HepG2 (cell line): ENCODE data around the gene ANKRD11. TPM values are rescaled to one million over a fixed set of nuclear protein-coding genes. Genes with fewer than 3 reads are reported as not detected.

Experiments
- ARID4A ChIP-seq: sonication (generic); formaldehyde crosslinking; IDR thresholded peaks from 2 replicates; pipeline ENCODE4 v1.5.0; 2020; ENCODE audit warnings: mild to moderate bottlenecking, missing genetic modification reagents, borderline replicate concordance
- CENPT ChIP-seq: sonication (generic); formaldehyde crosslinking; IDR thresholded peaks from 2 replicates; pipeline ENCODE4 v1.8.0; 2022; ENCODE audit warnings: low read depth, mild to moderate bottlenecking, moderate library complexity, missing genetic modification reagents
- FIP1L1 ChIP-seq: fragments of 200-400 bp; formaldehyde crosslinking; IDR thresholded peaks from 2 replicates; pipeline ENCODE4 v1.6.1; 2018; ENCODE audit warnings: low read depth, mild to moderate bottlenecking, low read length, moderate library complexity, borderline replicate concordance; ENCODE audit not compliant: insufficient read depth
- HNRNPK ChIP-seq: fragments of 200-400 bp; formaldehyde crosslinking; IDR thresholded peaks from 2 replicates; pipeline ENCODE4 v1.6.1; 2018; ENCODE audit warnings: low read length, low read depth, moderate library complexity, mild to moderate bottlenecking; ENCODE audit not compliant: poor library complexity, severe bottlenecking
- HNRNPLL ChIP-seq: fragments of 200-400 bp; formaldehyde crosslinking; IDR thresholded peaks from 2 replicates; pipeline ENCODE4 v1.6.1; 2017; ENCODE audit warnings: mild to moderate bottlenecking, low read depth, low read length; ENCODE audit not compliant: poor library complexity, severe bottlenecking
- MAF1 ChIP-seq: sonication (generic); formaldehyde crosslinking; IDR thresholded peaks from 2 replicates; pipeline ENCODE4 v1.5.0; 2020; ENCODE audit warnings: missing genetic modification reagents, borderline replicate concordance
- MAZ ChIP-seq, 2 experiments: sonication (generic) in 1 of 2; formaldehyde crosslinking in 1 of 2; IDR thresholded peaks; 2 replicates each; pipeline versions ENCODE4 v1.5.0 to v1.6.1; 2012 to 2020; ENCODE audit warnings: low read depth in 2 of 2, mild to moderate bottlenecking in 2 of 2, borderline replicate concordance in 1 of 2, improper control_type of control experiment in 1 of 2, low read length in 1 of 2, missing genetic modification reagents in 1 of 2, moderate library complexity in 1 of 2
- MTF2 ChIP-seq: sonication (generic); formaldehyde crosslinking; IDR thresholded peaks from 2 replicates; pipeline ENCODE4 v1.5.0; 2020; ENCODE audit warnings: missing genetic modification reagents, borderline replicate concordance
- NFKBIZ ChIP-seq: IDR thresholded peaks from 2 replicates; pipeline ENCODE4 v1.6.1; 2018; ENCODE audit warnings: missing genetic modification reagents, missing compliant biosample characterization
- PCBP2 ChIP-seq: fragments of 200-400 bp; formaldehyde crosslinking; optimal IDR thresholded peaks from 2 replicates; pipeline ENCODE3; 2018; ENCODE audit warnings: low read length, low read depth; ENCODE audit not compliant: poor library complexity, severe bottlenecking
- RARG ChIP-seq: sonication (generic); formaldehyde crosslinking; IDR thresholded peaks from 2 replicates; pipeline ENCODE4 v1.4.0; 2020; ENCODE audit warnings: low read depth, mild to moderate bottlenecking, missing genetic modification reagents
- ZFY ChIP-seq: sonication (generic); formaldehyde crosslinking; IDR thresholded peaks from 2 replicates; pipeline ENCODE4 v1.4.0; 2020; ENCODE audit warnings: missing genetic modification reagents
- ZNF10 ChIP-seq: sonication (generic); formaldehyde crosslinking; IDR thresholded peaks from 2 replicates; pipeline ENCODE4 v1.4.0; 2020; ENCODE audit warnings: mild to moderate bottlenecking, low read depth, missing genetic modification reagents, borderline replicate concordance
- ZNF292 ChIP-seq: sonication (generic); formaldehyde crosslinking; IDR thresholded peaks from 2 replicates; pipeline ENCODE4 v1.8.1; 2022; ENCODE audit warnings: mild to moderate bottlenecking, low read depth, missing genetic modification reagents, borderline replicate concordance
- ZNF317 ChIP-seq: sonication (generic); formaldehyde crosslinking; IDR thresholded peaks from 2 replicates; pipeline ENCODE4 v1.5.0; 2020; ENCODE audit warnings: mild to moderate bottlenecking, missing genetic modification reagents
- polyA plus RNA-seq, 8 experiments: library from polyadenylated mRNA; depleted of rRNA in 3 of 8; stranded (reverse) in 7 of 8; unstranded in 1 of 8; fragments of >200 nt; fragmentation: Illumina TruSeq in 4 of 8; extraction: Trizol in 4 of 8; gene quantifications; 2 replicates each; pipeline versions ENCODE4 v1.2.1 to v1.2.3, GENCODE V29; 2011 to 2016; ENCODE audit warnings: low read depth in 4 of 8, missing spikeins in 1 of 8, mixed read lengths in 1 of 8; ENCODE audit not compliant: insufficient read depth in 1 of 8
- total RNA-seq, 5 experiments: library from RNA; depleted of rRNA; stranded (reverse); fragments of >200 nt; fragmentation: Illumina TruSeq; extraction: Trizol; gene quantifications; 2 replicates each; pipeline ENCODE4 v1.2.3, GENCODE V29; 2016; ENCODE audit warnings: low read depth in 1 of 5
- TF ChIP-seq, protein P1 (sequence below): sonication (generic); formaldehyde crosslinking; IDR thresholded peaks from 2 replicates; pipeline ENCODE4 v1.9.0; 2021; ENCODE audit warnings: mild to moderate bottlenecking, missing genetic modification reagents

The ANKRD11 gene
- total and polyA plus RNA-seq, 2 of the 13 experiments (the other 11 are each of a cell fraction or from before 2014, with no cell fraction given), result 21.4 to 38.4 TPM

DNA sequence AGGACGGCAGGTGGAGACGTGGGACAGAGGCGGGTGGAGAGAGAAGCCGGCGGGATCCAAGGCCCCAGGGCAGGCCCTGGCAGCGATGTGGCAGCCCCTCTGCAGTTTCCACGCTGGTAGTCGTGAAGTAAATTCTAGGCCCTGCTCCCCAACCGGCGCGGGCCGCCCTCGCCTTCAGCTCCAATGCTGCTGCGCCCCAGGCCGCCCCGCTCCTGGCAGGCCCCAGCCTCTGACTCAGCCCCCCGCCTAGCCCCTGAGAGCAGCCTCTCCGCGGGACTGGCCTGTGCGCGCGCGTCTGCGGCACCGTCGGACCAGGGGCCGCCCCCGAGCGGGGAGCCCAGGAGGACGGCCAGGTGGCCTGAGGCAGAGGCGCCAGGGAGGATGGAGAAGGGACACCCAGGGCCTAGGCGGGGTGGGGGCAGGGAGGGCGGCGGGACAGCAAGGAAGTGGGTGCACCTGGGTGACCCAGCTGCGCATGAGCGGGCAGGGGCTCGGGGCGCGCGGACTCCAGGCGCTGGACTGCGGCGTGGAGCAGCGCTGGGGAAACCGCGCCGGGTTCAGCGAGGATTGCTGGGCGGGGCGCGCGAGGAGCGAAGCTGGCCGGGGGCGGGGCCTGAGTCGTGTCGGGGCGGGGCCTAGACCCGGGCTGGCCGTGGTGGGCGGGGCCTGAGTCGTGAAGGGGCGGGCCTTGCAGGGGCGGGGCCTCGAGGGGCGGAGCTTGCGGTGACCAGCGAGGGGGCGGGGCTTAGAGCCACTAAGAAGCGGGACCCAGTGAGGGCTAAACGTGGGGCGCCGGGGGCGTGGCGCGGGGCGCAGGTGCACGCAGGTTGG is 243.2 kb downstream of the ANKRD11 start (continued):
- peak; percentile 65; the same call in 1 of the 2 replicates for TF ChIP-seq ARID4A (CRISPR knock-in tag)
- peak; percentile 96 for TF ChIP-seq ZFY
- no peak for TF ChIP-seq ZNF10 (CRISPR knock-in tag)
- TF ChIP-seq CENPT (CRISPR knock-in tag), result peak; percentile 91; the same call in 1 of the 2 replicates
- no peak; the same call in 1 of the 2 replicates for TF ChIP-seq MAZ (IDR thresholded peaks at IDR 0.05; ENCODE audit: borderline replicate concordance, low read depth, low read length)
- TF ChIP-seq MAZ (CRISPR knock-in tag; IDR thresholded peaks at IDR 0.05; ENCODE audit: low read depth), result peak; percentile 96
- no peak; the same call in 1 of the 2 replicates for TF ChIP-seq ZNF292 (CRISPR knock-in tag)
- no peak; the same call in 1 of the 2 replicates for TF ChIP-seq NFKBIZ (CRISPR knock-in tag)
- TF ChIP-seq MAF1, result 0 out of 2 replicates have a peak, but pooled peaks have one; percentile 55
- TF ChIP-seq PCBP2, result no peak
- TF ChIP-seq ZNF317, result peak; percentile 62; the same call in 1 of the 2 replicates
- TF ChIP-seq, protein P1, sequence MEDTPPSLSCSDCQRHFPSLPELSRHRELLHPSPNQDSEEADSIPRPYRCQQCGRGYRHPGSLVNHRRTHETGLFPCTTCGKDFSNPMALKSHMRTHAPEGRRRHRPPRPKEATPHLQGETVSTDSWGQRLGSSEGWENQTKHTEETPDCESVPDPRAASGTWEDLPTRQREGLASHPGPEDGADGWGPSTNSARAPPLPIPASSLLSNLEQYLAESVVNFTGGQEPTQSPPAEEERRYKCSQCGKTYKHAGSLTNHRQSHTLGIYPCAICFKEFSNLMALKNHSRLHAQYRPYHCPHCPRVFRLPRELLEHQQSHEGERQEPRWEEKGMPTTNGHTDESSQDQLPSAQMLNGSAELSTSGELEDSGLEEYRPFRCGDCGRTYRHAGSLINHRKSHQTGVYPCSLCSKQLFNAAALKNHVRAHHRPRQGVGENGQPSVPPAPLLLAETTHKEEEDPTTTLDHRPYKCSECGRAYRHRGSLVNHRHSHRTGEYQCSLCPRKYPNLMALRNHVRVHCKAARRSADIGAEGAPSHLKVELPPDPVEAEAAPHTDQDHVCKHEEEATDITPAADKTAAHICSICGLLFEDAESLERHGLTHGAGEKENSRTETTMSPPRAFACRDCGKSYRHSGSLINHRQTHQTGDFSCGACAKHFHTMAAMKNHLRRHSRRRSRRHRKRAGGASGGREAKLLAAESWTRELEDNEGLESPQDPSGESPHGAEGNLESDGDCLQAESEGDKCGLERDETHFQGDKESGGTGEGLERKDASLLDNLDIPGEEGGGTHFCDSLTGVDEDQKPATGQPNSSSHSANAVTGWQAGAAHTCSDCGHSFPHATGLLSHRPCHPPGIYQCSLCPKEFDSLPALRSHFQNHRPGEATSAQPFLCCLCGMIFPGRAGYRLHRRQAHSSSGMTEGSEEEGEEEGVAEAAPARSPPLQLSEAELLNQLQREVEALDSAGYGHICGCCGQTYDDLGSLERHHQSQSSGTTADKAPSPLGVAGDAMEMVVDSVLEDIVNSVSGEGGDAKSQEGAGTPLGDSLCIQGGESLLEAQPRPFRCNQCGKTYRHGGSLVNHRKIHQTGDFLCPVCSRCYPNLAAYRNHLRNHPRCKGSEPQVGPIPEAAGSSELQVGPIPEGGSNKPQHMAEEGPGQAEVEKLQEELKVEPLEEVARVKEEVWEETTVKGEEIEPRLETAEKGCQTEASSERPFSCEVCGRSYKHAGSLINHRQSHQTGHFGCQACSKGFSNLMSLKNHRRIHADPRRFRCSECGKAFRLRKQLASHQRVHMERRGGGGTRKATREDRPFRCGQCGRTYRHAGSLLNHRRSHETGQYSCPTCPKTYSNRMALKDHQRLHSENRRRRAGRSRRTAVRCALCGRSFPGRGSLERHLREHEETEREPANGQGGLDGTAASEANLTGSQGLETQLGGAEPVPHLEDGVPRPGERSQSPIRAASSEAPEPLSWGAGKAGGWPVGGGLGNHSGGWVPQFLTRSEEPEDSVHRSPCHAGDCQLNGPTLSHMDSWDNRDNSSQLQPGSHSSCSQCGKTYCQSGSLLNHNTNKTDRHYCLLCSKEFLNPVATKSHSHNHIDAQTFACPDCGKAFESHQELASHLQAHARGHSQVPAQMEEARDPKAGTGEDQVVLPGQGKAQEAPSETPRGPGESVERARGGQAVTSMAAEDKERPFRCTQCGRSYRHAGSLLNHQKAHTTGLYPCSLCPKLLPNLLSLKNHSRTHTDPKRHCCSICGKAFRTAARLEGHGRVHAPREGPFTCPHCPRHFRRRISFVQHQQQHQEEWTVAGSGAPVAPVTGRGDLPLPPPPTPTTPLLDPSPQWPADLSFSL, result no peak
- TF ChIP-seq HNRNPK, result peak; percentile 81
- no peak for TF ChIP-seq FIP1L1
- no peak for TF ChIP-seq RARG (CRISPR knock-in tag)
- 0 out of 2 replicates have a peak, but pooled peaks have one; percentile 64 for TF ChIP-seq MTF2
- TF ChIP-seq HNRNPLL, result peak; percentile 76
